ENCODE results near the gene FANCC. TPM values are rescaled to one million over a fixed set of nuclear protein-coding genes. Genes with fewer than 3 reads are reported as not detected.

FANCC gene
- total and polyA plus RNA-seq, 2 of the 13 experiments (the other 11 are each of a cell fraction or from before 2014, with no cell fraction given): 7.4 to 8.6 TPM

GRCh38 chr9:95100071-95100627 is 217.4 kb downstream of the FANCC start:
- DNase-seq (ENCODE audit: low spot score) (no peak), ATAC-seq (no peak), FAIRE-seq (no peak)
- H3K27me3 ChIP-seq (ENCODE audit: control insufficient read depth in 1 of 2, insufficient read depth in 2 of 2, low read length in 2 of 2): no peaks in the 10 kb centered on the region
- in situ Hi-C loops (cut with HindIII; ENCODE audit: extremely low pct_ligation_motif_present, low pct_unique_long_range_greater_than_20kb) (no loop called here), intact Hi-C loops (cut with micrococcal nuclease; ENCODE audit: unreplicated experiment) (no loop called here)
- no peak overlapping the region for H2AFZ ChIP-seq (ENCODE audit: low read length)
- no peak for TF ChIP-seq SNAI1 (CRISPR knock-in tag; IDR thresholded peaks at IDR 0.05; ENCODE audit: borderline replicate concordance)
- TF ChIP-seq SPEN (CRISPR knock-in tag; IDR thresholded peaks at IDR 0.05; ENCODE audit: low read depth): no peak
- TF ChIP-seq MEIS2 (CRISPR knock-in tag; IDR thresholded peaks at IDR 0.05): no peak
- TF ChIP-seq TAF1 (CRISPR knock-in tag; IDR thresholded peaks at IDR 0.05): no peak
- TF ChIP-seq HOXA5 (CRISPR knock-in tag; IDR thresholded peaks at IDR 0.05): no peak
- no peak for TF ChIP-seq ZNF749 (CRISPR knock-in tag; IDR thresholded peaks at IDR 0.05; ENCODE audit: borderline replicate concordance)
- TF ChIP-seq GRHL1 (CRISPR knock-in tag; conservative IDR thresholded peaks at IDR 0.05): no peak
- no peak for TF ChIP-seq ZNF33B (CRISPR knock-in tag; IDR thresholded peaks at IDR 0.05)
- TF ChIP-seq ZBTB8A (CRISPR knock-in tag; IDR thresholded peaks at IDR 0.05; ENCODE audit: borderline replicate concordance, low read depth): no peak
- no peak for TF ChIP-seq LRRFIP1 (CRISPR knock-in tag; conservative IDR thresholded peaks at IDR 0.05)
- no peak for TF ChIP-seq DNMT3B (CRISPR knock-in tag; conservative IDR thresholded peaks at IDR 0.05)
- no peak for TF ChIP-seq ZNF362 (CRISPR knock-in tag; IDR thresholded peaks at IDR 0.05; ENCODE audit: borderline replicate concordance)
- H3K9me3 ChIP-seq (ENCODE audit: low read length): no peaks in the 10 kb centered on the region
- BruUV-seq (replicated peaks): no TSS peak
- H3K4me2 ChIP-seq (ENCODE audit: low read depth, low read length): no peak overlapping the region
- ChIA-PET CTCF (ENCODE audit: low intra/inter-chr PET ratio, low total read pairs) (no interaction called here), POLR2A (no interaction called here)
- no peak overlapping the region for H3K9ac ChIP-seq (ENCODE audit: insufficient read depth, low read depth, low read length)
- peaks cover 8 to 20% of the 10 kb centered on the region in 2 experiments; a peak in 4 of 5 replicates for H3K36me3 ChIP-seq (replicated peaks in 1 of 2; ENCODE audit: control insufficient read depth in 1 of 2, insufficient read depth in 2 of 2, low read length in 2 of 2)
- H3K4me1 ChIP-seq (ENCODE audit: insufficient read depth, low read length): no peaks in the 10 kb centered on the region
- no peak overlapping the region for H3K27ac ChIP-seq (ENCODE audit: extremely low read length, insufficient read depth, low read length)
- no peak overlapping the region for H3K4me3 ChIP-seq (replicated peaks in 1 of 3; ENCODE audit: insufficient read depth in 1 of 3, low read depth in 2 of 3, low read length in 3 of 3)
- H3K79me2 ChIP-seq (ENCODE audit: insufficient read depth, low read length): no peaks in the 10 kb centered on the region
- 86% methylated on average over 3 of the region's 4 CpGs for WGBS (ENCODE audit: low lambda C conversion rate)
- no peaks in the 10 kb centered on the region for H4K20me1 ChIP-seq (ENCODE audit: insufficient read depth, low read length)
